ENCODE measurements around the gene OR6K2.
"Not testable (repeated sequence)": the region's sequence is repeated elsewhere in the genome, so short reads cannot be mapped to it uniquely, and the experiment has no call there.

OR6K2 gene

GRCh38 chr1:158700552-158700951, at the start of gene OR6K2:
OR6K2 (minus strand) TSS chr1:158700652; CDS start chr1:158700652, 0 bp downstream.
- no peak for DNase-seq

- no peak for DNase-seq
Measured at GRCh38 chr1:158735848-158736247, 35.4 kb upstream of the OR6K2 start.

- no peak for DNase-seq
Measured at GRCh38 chr1:158732524-158732923, 32.1 kb upstream of the OR6K2 start.

GRCh38 chr1:158731707-158732106, 31.3 kb upstream of the OR6K2 start:
- no peak for DNase-seq

- DNase-seq: no peak
Measured at GRCh38 chr1:158730453-158730852, 30.0 kb upstream of the OR6K2 start.

GRCh38 chr1:158728510-158729225, 28.2 kb upstream of the OR6K2 start:
- no peak for DNase-seq

GRCh38 chr1:158724442-158724841, 24.0 kb upstream of the OR6K2 start:
- no peak for DNase-seq

- DNase-seq: no peak
Measured at GRCh38 chr1:158720620-158721019, 20.2 kb upstream of the OR6K2 start, which contains the start of gene OR6K3. OR6K3 (minus strand) TSS chr1:158720720; CDS start chr1:158718115, 2,605 bp downstream.

- no peak for DNase-seq
Measured at GRCh38 chr1:158719664-158720063, 19.2 kb upstream of the OR6K2 start.

- no peak for DNase-seq
Measured at GRCh38 chr1:158717344-158717743, 16.9 kb upstream of the OR6K2 start.

- no peak for DNase-seq
Measured at GRCh38 chr1:158716335-158716734, 15.9 kb upstream of the OR6K2 start.

- no peak for DNase-seq
Measured at GRCh38 chr1:158714754-158715153, 14.3 kb upstream of the OR6K2 start.

GRCh38 chr1:158711098-158711497, 10.6 kb upstream of the OR6K2 start:
- DNase-seq: no peak

- no peak for DNase-seq
Measured at GRCh38 chr1:158706096-158706495, 5.6 kb upstream of the OR6K2 start.

GRCh38 chr1:158694596-158694995, 5.9 kb downstream of the OR6K2 start:
- DNase-seq: no peak

- DNase-seq: no peak
Measured at GRCh38 chr1:158692356-158692755, 8.1 kb downstream of the OR6K2 start.

- DNase-seq: no peak
Measured at GRCh38 chr1:158691907-158692306, 8.5 kb downstream of the OR6K2 start.

GRCh38 chr1:158691149-158691548, 9.3 kb downstream of the OR6K2 start:
- DNase-seq: not testable (repeated sequence)

GRCh38 chr1:158689875-158690274, 10.6 kb downstream of the OR6K2 start:
- no peak for DNase-seq

GRCh38 chr1:158689110-158689509, 11.3 kb downstream of the OR6K2 start:
- no peak for DNase-seq

- not testable (repeated sequence) for DNase-seq
Measured at GRCh38 chr1:158688343-158688742, 12.1 kb downstream of the OR6K2 start.

- DNase-seq: no peak
Measured at GRCh38 chr1:158687037-158687436, 13.4 kb downstream of the OR6K2 start.

- no peak for DNase-seq
Measured at GRCh38 chr1:158686111-158687009, 14.1 kb downstream of the OR6K2 start, which contains the start of gene SPTA1. SPTA1 (minus strand) TSS chr1:158686715; CDS start chr1:158686517, 198 bp downstream.

- DNase-seq: no peak
Measured at GRCh38 chr1:158685085-158685484, 15.4 kb downstream of the OR6K2 start.
